ENCODE data around the gene OSBPL5. TPM values are rescaled to one million over a fixed set of nuclear protein-coding genes. Genes with fewer than 3 reads are reported as not detected.

OSBPL5 gene
- total RNA-seq, 1 experiment from 2014 or later, result 28.4 TPM

DNA sequence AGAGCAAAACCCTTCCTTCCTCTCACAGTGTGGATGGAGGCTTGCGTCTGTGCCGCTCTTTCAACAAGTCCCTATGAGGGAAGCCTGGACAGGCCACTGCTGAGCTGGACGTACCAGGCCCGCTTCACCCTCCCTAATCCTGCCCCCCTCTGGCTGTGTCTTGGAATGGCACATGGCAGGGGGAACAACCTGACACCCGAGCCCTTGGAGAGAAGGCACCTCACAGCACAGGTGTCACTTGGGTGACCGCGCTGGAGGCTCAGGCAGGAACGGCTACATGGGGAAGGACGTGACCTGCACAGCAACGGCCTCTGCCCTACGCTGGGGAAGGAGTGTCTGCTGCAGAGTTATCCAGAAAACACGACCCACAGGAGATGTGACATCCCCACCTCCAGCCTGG, 118.9 kb downstream of the OSBPL5 start:
- DNase-seq (ENCODE audit: low spot score), result no peak
- Histone ChIP-seq H3K36me3 (ENCODE audit: insufficient read depth, low read length, poor library complexity, severe bottlenecking) (peaks cover 21% of the 10 kb centered on the region), H3K9me3 (ENCODE audit: low read depth, low read length, poor library complexity, severe bottlenecking) (no peaks in the 10 kb centered on the region), H3K27ac (ENCODE audit: low read depth, low read length, poor library complexity, severe bottlenecking) (no peak overlapping the region), H3K4me1 (ENCODE audit: insufficient read depth, low read length, poor library complexity, severe bottlenecking) (peaks cover 21% of the 10 kb centered on the region), H3K4me3 (ENCODE audit: low read depth, low read length, poor library complexity, severe bottlenecking) (no peak overlapping the region), H3K27me3 (replicated peaks; ENCODE audit: insufficient read depth, low read depth, low read length, poor library complexity) (no peaks in the 10 kb centered on the region)
- intact Hi-C loops (cut with micrococcal nuclease; ENCODE audit: unreplicated experiment), result no loop called here
- CTCF ChIA-PET, result no interaction called here
- TF ChIP-seq, protein P1, sequence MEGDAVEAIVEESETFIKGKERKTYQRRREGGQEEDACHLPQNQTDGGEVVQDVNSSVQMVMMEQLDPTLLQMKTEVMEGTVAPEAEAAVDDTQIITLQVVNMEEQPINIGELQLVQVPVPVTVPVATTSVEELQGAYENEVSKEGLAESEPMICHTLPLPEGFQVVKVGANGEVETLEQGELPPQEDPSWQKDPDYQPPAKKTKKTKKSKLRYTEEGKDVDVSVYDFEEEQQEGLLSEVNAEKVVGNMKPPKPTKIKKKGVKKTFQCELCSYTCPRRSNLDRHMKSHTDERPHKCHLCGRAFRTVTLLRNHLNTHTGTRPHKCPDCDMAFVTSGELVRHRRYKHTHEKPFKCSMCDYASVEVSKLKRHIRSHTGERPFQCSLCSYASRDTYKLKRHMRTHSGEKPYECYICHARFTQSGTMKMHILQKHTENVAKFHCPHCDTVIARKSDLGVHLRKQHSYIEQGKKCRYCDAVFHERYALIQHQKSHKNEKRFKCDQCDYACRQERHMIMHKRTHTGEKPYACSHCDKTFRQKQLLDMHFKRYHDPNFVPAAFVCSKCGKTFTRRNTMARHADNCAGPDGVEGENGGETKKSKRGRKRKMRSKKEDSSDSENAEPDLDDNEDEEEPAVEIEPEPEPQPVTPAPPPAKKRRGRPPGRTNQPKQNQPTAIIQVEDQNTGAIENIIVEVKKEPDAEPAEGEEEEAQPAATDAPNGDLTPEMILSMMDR (conservative IDR thresholded peaks at IDR 0.05; ENCODE audit: low read depth, low read length), result peak; percentile 32; the same call in 1 of the 2 replicates
- TF ChIP-seq EZH2 (IDR thresholded peaks at IDR 0.05; ENCODE audit: borderline replicate concordance, low read depth, low read length, poor library complexity, severe bottlenecking), result no peak
- POLR2A ChIA-PET (ENCODE audit: low non-redundant PET), result no interaction called here
- no TSS peak for BruUV-seq (replicated peaks)

DNA sequence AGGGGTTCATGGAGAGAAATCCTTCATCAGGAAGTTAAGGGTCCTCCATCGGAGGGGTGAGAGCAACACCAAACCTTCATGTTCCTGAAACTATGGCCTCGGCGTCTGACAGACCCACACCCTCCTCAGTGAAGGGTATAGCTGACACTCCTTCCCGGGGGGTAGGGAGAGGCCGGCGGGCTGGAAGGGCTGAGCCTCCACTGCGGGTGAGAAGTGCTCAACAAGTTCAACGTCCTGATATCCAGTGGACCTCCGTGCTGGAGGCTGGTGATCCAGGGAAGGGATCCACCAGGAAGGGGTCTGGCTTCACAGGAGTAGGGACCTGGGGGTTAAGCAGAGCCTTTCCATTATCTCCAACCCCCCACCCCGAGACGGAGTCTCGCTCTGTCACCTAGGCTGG, 120.2 kb downstream of the OSBPL5 start:
- TF ChIP-seq, protein P1 (conservative IDR thresholded peaks at IDR 0.05; ENCODE audit: low read depth, low read length), result no peak
- no peak for TF ChIP-seq EZH2 (IDR thresholded peaks at IDR 0.05; ENCODE audit: borderline replicate concordance, low read depth, low read length, poor library complexity, severe bottlenecking)
- DNase-seq (ENCODE audit: low spot score), result no peak
- Histone ChIP-seq H3K4me3 (ENCODE audit: low read depth, low read length, poor library complexity, severe bottlenecking) (no peak overlapping the region), H3K36me3 (ENCODE audit: insufficient read depth, low read length, poor library complexity, severe bottlenecking) (peaks cover 34% of the 10 kb centered on the region), H3K4me1 (ENCODE audit: insufficient read depth, low read length, poor library complexity, severe bottlenecking) (peaks cover 9% of the 10 kb centered on the region), H3K27me3 (replicated peaks; ENCODE audit: insufficient read depth, low read depth, low read length, poor library complexity) (no peaks in the 10 kb centered on the region), H3K9me3 (ENCODE audit: low read depth, low read length, poor library complexity, severe bottlenecking) (no peaks in the 10 kb centered on the region), H3K27ac (ENCODE audit: low read depth, low read length, poor library complexity, severe bottlenecking) (no peak overlapping the region)
- POLR2A ChIA-PET (ENCODE audit: low non-redundant PET), result no interaction called here
- intact Hi-C loops (cut with micrococcal nuclease; ENCODE audit: unreplicated experiment), result no loop called here
- CTCF ChIA-PET, result no interaction called here
- no TSS peak for BruUV-seq (replicated peaks)

DNA sequence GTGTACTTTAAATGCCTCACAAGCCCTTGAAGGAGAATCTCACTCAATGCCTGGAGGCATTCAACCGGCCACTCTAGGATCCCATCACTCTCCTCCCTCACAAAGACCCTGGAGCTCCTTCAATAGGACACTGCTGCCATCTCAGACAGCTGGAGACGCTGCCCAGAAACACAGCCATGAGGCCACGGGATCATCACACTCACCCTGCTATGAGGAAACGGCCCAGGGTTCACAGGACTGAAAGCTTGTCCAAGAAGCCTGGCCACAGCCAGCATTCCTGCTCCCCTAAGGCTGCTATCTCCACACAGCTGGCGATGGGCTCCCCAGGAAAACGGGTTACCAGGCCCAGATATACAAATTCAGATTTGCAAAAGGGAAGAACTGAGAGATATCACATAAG, 121.1 kb downstream of the OSBPL5 start:
- no peak for DNase-seq (ENCODE audit: low spot score)
- Histone ChIP-seq H3K4me3 (ENCODE audit: low read depth, low read length, poor library complexity, severe bottlenecking) (no peak overlapping the region), H3K27me3 (replicated peaks; ENCODE audit: insufficient read depth, low read depth, low read length, poor library complexity) (no peaks in the 10 kb centered on the region), H3K27ac (ENCODE audit: low read depth, low read length, poor library complexity, severe bottlenecking) (no peak overlapping the region), H3K9me3 (ENCODE audit: low read depth, low read length, poor library complexity, severe bottlenecking) (no peaks in the 10 kb centered on the region), H3K36me3 (ENCODE audit: insufficient read depth, low read length, poor library complexity, severe bottlenecking) (peaks cover 41% of the 10 kb centered on the region), H3K4me1 (ENCODE audit: insufficient read depth, low read length, poor library complexity, severe bottlenecking) (peaks cover under 1% of the 10 kb centered on the region)
- BruUV-seq (replicated peaks), result no TSS peak
- ChIA-PET POLR2A (ENCODE audit: low non-redundant PET) (no interaction called here), CTCF (no interaction called here)
- TF ChIP-seq EZH2 (IDR thresholded peaks at IDR 0.05; ENCODE audit: borderline replicate concordance, low read depth, low read length, poor library complexity, severe bottlenecking), result no peak
- TF ChIP-seq, protein P1 (conservative IDR thresholded peaks at IDR 0.05; ENCODE audit: low read depth, low read length), result no peak
- intact Hi-C loops (cut with micrococcal nuclease; ENCODE audit: unreplicated experiment), result no loop called here
